GM12891 (cell line): ENCODE results near the gene NEK7.
A peak's percentile ranks its signal among the peaks of the same experiment; 100 is the strongest.
"Not testable (repeated sequence)": the region's sequence is repeated elsewhere in the genome, so short reads cannot be mapped to it uniquely, and the experiment has no call there.

Experiments
- DNase-seq: peaks from one replicate; pipeline ENCODE4 v3.0.0; 2011; ENCODE audit warnings: low spot score; ENCODE audit not compliant: insufficient read length
- FAIRE-seq: peaks from 2 replicates; lab custom pipeline; 2011; peaks lifted over from hg19 to GRCh38; lab: Jason Lieb, UNC
- PAX5 ChIP-seq: IDR thresholded peaks from 2 replicates; pipeline ENCODE4 v1.6.1; 2011; ENCODE audit warnings: low read length, moderate library complexity, mild to moderate bottlenecking; ENCODE audit not compliant: insufficient read depth, severe bottlenecking
- POLR2A ChIP-seq: IDR thresholded peaks from 2 replicates; pipeline ENCODE4 v1.6.1; 2011; ENCODE audit warnings: low read depth, low read length, control low read depth
- POLR2AphosphoS5 ChIP-seq: IDR thresholded peaks from 2 replicates; pipeline ENCODE4 v1.6.1; 2011; ENCODE audit warnings: low read depth, low read length, control low read depth
- POU2F2 ChIP-seq: IDR thresholded peaks from 2 replicates; pipeline ENCODE4 v1.6.1; 2011; ENCODE audit warnings: low read depth, mild to moderate bottlenecking, control low read depth, low read length, moderate library complexity
- SPI1 ChIP-seq: IDR thresholded peaks from 2 replicates; pipeline ENCODE4 v1.6.1; 2011; ENCODE audit warnings: low read depth, low read length, control low read depth
- TAF1 ChIP-seq: IDR thresholded peaks from 2 replicates; pipeline ENCODE4 v1.6.1; 2011; ENCODE audit warnings: low read depth, low read length, control low read depth

The NEK7 gene

DNA sequence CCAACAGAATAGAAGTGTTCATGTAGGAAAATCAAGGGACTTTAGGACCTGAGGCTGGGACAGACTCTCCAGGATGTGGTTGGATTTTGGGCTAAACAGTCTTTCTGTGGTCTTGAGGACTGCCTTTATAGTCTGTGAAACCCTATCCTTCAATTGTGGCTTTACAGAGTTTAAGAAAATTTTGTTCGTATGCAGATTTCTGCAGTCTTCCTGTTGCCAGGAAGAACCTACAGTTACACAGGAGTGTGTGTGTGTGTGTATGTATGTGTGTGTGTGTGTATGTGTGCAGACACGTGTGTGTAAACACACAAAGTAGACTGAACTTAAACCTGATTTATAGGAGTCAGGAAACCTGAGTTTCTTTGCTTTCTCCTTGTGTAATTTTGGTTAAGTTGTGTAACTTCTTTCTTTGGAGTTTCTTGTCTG is 22.8 kb downstream of the NEK7 start:
- peak; percentile 72 for FAIRE-seq
- no peak for DNase-seq
- TF ChIP-seq POU2F2 = no peak
- TF ChIP-seq POLR2AphosphoS5 = no peak
- TF ChIP-seq SPI1 = no peak
- TF ChIP-seq POLR2A = no peak
- TF ChIP-seq PAX5 = no peak
- no peak for TF ChIP-seq TAF1

- no peak for FAIRE-seq
- TF ChIP-seq SPI1 (no peak), POU2F2 (no peak), POLR2A (no peak), TAF1 (no peak), POLR2AphosphoS5 (no peak), PAX5 (no peak)
- DNase-seq = no peak
These were observed 26.8 kb downstream of the NEK7 start for GRCh38 chr1:198183605-198184004.

DNA sequence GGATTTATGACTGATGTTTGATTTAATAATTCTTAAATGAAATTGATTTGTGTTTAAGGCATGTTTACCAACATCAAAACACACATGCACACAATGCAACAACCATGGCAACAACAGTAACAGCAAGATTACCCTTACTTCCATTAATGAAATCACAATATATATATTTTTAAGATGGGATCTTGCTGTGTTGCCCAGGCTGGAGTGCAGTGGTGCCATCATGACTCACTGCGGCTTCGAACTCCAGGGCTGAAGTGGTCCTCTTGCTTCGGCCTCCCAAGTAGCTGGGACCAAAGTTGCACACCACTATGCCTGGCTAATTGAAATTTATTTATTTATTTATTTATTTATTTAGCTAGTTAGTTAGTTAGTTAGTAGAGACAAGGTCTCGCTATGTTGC is 27.7 kb downstream of the NEK7 start:
- FAIRE-seq (no peak), DNase-seq (no peak)
- TF ChIP-seq PAX5 (no peak), TAF1 (no peak), SPI1 (no peak), POLR2A (no peak), POLR2AphosphoS5 (no peak), POU2F2 (no peak)

DNA sequence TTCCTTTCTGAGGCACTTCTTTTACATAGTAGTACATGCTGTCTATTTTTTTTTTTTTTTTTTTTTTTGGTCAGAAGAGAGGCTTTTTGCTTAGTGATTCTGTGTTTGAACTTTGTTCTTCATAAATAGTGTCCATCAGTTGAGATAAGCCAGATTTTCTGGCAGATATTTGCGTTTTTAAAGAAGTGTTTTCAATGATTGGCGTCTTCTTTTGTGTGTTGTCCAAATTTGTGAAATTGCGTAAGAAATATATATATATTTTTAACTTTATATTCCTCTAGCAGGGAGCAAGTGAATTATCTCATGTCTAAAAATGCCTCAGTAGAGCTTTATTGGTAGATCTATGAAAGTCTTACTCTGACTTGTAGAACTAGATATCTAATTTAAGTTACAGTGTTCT is 28.3 kb downstream of the NEK7 start:
- FAIRE-seq (no peak), DNase-seq (no peak)
- no peak for TF ChIP-seq TAF1
- no peak for TF ChIP-seq POLR2A
- TF ChIP-seq PAX5 = no peak
- TF ChIP-seq POLR2AphosphoS5 = no peak
- no peak for TF ChIP-seq SPI1
- no peak for TF ChIP-seq POU2F2

- no peak for DNase-seq
- no peak for FAIRE-seq
- no peak for TF ChIP-seq POLR2A
- 0 out of 2 replicates have a peak, but pooled peaks have one; percentile 26 for TF ChIP-seq SPI1
- TF ChIP-seq TAF1 = no peak
- no peak for TF ChIP-seq PAX5
- no peak for TF ChIP-seq POLR2AphosphoS5
- TF ChIP-seq POU2F2 = no peak
These were observed 29.0 kb downstream of the NEK7 start for GRCh38 chr1:198185759-198186158.

- no peak for TF ChIP-seq POLR2A
- no peak for TF ChIP-seq POU2F2
- TF ChIP-seq TAF1 = no peak
- TF ChIP-seq POLR2AphosphoS5 = no peak
- TF ChIP-seq SPI1 = no peak
- no peak for TF ChIP-seq PAX5
- FAIRE-seq = peak; percentile 40
- DNase-seq = no peak
These were observed 30.2 kb downstream of the NEK7 start for GRCh38 chr1:198186916-198187580.

- FAIRE-seq (peak; percentile 67), DNase-seq (no peak)
- no peak for TF ChIP-seq PAX5
- TF ChIP-seq SPI1 = no peak
- no peak for TF ChIP-seq POLR2AphosphoS5
- no peak for TF ChIP-seq POLR2A
- TF ChIP-seq POU2F2 = no peak
- no peak for TF ChIP-seq TAF1
These were observed 31.3 kb downstream of the NEK7 start for GRCh38 chr1:198187973-198188588.

DNA sequence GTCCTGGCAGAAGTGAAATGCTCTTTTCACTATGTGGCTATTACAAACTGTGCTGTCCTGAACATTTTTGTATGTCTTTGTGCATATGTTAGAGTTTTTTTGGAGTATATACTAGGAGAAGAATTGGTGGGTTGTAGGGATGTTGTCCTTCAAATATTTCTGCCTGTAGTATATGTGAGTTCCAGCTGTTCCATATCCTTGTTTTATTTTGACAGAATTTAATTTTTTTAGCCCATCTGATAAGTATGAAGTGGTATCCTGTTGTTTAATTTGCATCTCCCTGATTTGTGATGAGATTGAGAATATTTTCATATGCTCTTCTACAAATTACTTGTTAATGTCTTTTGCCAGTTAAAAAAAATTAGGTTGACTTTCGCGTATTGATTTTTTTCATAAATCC is 34.3 kb downstream of the NEK7 start:
- no peak for TF ChIP-seq PAX5
- FAIRE-seq (no peak), DNase-seq (no peak)

DNA sequence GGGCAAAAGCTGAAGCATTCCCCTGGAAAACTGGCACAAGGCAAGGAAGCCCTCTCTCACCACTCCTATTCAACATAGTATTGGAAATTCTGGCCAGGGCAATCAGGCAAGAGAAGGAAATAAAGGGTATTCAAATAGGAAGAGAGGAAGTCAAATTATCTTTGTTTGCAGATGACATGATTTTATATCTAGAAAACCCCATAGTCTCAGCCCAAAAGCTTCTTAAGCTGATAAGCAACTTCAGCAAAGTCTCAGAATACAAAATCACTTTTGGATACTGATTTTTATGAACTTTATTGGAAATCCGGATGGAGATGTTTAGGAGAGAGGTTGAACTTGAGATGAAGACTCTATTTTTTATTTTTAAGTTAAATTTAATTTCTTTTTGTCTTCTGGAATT is 37.1 kb downstream of the NEK7 start:
- DNase-seq = not testable (repeated sequence)

GRCh38 chr1:198196630-198197029 is 39.8 kb downstream of the NEK7 start:
- FAIRE-seq = no peak
- DNase-seq = no peak
- TF ChIP-seq TAF1 = no peak
- no peak for TF ChIP-seq PAX5
- TF ChIP-seq POLR2AphosphoS5 = no peak
- no peak for TF ChIP-seq POLR2A
- no peak for TF ChIP-seq POU2F2
- no peak for TF ChIP-seq SPI1

More for the DNA sequence above, 37.1 kb downstream of the NEK7 start:
- FAIRE-seq = not testable (repeated sequence)
